B cell (primary cell): ENCODE data around the gene PNKD. TPM values are rescaled to one million over a fixed set of nuclear protein-coding genes. Genes with fewer than 3 reads are reported as not detected.
A peak's percentile ranks its signal among the peaks of the same experiment; 100 is the strongest.

Source experiments
- ATAC-seq: fragments of 200-7000 bp; cut with Tn5 transposase; one replicate; pipeline ENCODE4 v1.10.0; 2021; ENCODE audit warnings: low read depth, mild to moderate bottlenecking, moderate number of reproducible peaks, moderate library complexity
- CTCF ChIA-PET: fragments of 350-600 bp; sonication (Branson Sonifier 250); formaldehyde crosslinking; loops from one replicate; lab custom pipeline; 2021; ENCODE audit warnings: antibody characterized with exemption, inconsistent platforms; lab: Charles Lee
- POLR2A ChIA-PET: fragments of 350-600 bp; sonication (Branson Sonifier 250); formaldehyde crosslinking; loops from one replicate; lab custom pipeline; 2021; ENCODE audit warnings: antibody characterized with exemption; lab: Charles Lee
- DNase-seq: peaks from one replicate; pipeline ENCODE4 v3.0.0; 2013
- H2AFZ ChIP-seq: 2 replicates; pipeline ENCODE4 v1.6.1; 2012; ENCODE audit warnings: mild to moderate bottlenecking, low read depth, low read length; ENCODE audit not compliant: insufficient read depth, poor library complexity, severe bottlenecking
- H3K27ac ChIP-seq, 2 donors: 1 replicate in 1 of 2; 2 replicates in 1 of 2; pipeline ENCODE4 v1.5.1; 2012 to 2013; ENCODE audit warnings: low read length in 2 of 2, mild to moderate bottlenecking in 2 of 2, moderate library complexity in 1 of 2
- H3K27me3 ChIP-seq, 4 experiments: fragments of 200-600 bp in 1 of 4; sonication (generic) in 1 of 4; replicated peaks in 1 of 4; 1 replicate in 2 of 4; 2 replicates in 2 of 4; pipeline versions ENCODE4 v1.6.1 to v1.7.0; 2013 to 2016; ENCODE audit warnings: low read length in 3 of 4, mild to moderate bottlenecking in 2 of 4, mixed read lengths in 1 of 4, moderate library complexity in 1 of 4; ENCODE audit not compliant: insufficient read depth in 4 of 4, control insufficient read depth in 3 of 4; ENCODE audit errors: control extremely low read depth in 1 of 4
- H3K36me3 ChIP-seq, 2 experiments: replicated peaks in 1 of 2; 1 replicate in 1 of 2; 2 replicates in 1 of 2; pipeline versions ENCODE4 v1.6.1 to v1.7.1; 2013; ENCODE audit warnings: low read length in 1 of 2; ENCODE audit not compliant: insufficient read depth in 2 of 2, control insufficient read depth in 1 of 2; ENCODE audit errors: control extremely low read depth in 1 of 2, extremely low read depth in 1 of 2
- H3K4me1 ChIP-seq, 2 donors: fragments of 200-600 bp in 1 of 2; sonication (generic) in 1 of 2; 1 replicate in 1 of 2; 2 replicates in 1 of 2; pipeline versions ENCODE4 v1.5.1 to v1.6.1; 2013 to 2017; ENCODE audit warnings: low read length in 2 of 2; ENCODE audit not compliant: control insufficient read depth in 2 of 2, insufficient read depth in 2 of 2
- H3K4me2 ChIP-seq: replicated peaks from 2 replicates; pipeline ENCODE3; 2012; ENCODE audit warnings: mild to moderate bottlenecking, low read depth, low read length; ENCODE audit not compliant: poor library complexity, severe bottlenecking
- H3K4me3 ChIP-seq, 5 experiments: fragments of 200-600 bp in 1 of 5; sonication (generic) in 1 of 5; 1 replicate in 3 of 5; 2 replicates in 2 of 5; pipeline versions ENCODE4 v1.5.1 to v1.7.0; 2011 to 2016; ENCODE audit warnings: low read length in 4 of 5, mild to moderate bottlenecking in 4 of 5, low read depth in 2 of 5, control low read depth in 1 of 5, moderate library complexity in 1 of 5; ENCODE audit not compliant: insufficient read depth in 1 of 5; ENCODE audit errors: control extremely low read depth in 1 of 5, extremely low read depth in 1 of 5
- H3K79me2 ChIP-seq: fragments of 200-600 bp; sonication (generic); one replicate; pipeline ENCODE4 v1.6.0; 2016; ENCODE audit warnings: low read length; ENCODE audit not compliant: control insufficient read depth, insufficient read depth
- H3K9ac ChIP-seq: fragments of 200-600 bp; sonication (generic); 2 replicates; pipeline ENCODE4 v1.6.1; 2017; ENCODE audit warnings: mild to moderate bottlenecking, low read length, moderate library complexity
- H3K9me3 ChIP-seq, 3 donors: one replicate each; pipeline versions ENCODE4 v1.6.1 to v1.7.1; 2013; ENCODE audit warnings: low read length in 2 of 3; ENCODE audit not compliant: control insufficient read depth in 2 of 3, insufficient read depth in 1 of 3; ENCODE audit errors: control extremely low read depth in 1 of 3
- H4K20me1 ChIP-seq: 2 replicates; pipeline ENCODE4 v1.6.0; 2012; ENCODE audit warnings: mild to moderate bottlenecking, low read length; ENCODE audit not compliant: insufficient read depth, control insufficient read depth, poor library complexity, severe bottlenecking
- H3K27ac Mint-ChIP-seq: one replicate; pipeline ENCODE4 v1.8.0; 2021; ENCODE audit warnings: mixed read lengths
- H3K27me3 Mint-ChIP-seq: one replicate; pipeline ENCODE4 v1.8.0; 2021; ENCODE audit warnings: mixed read lengths
- H3K4me1 Mint-ChIP-seq: one replicate; pipeline ENCODE4 v1.8.0; 2021; ENCODE audit warnings: mixed read lengths
- H3K4me3 Mint-ChIP-seq: one replicate; pipeline ENCODE4 v1.8.0; 2021; ENCODE audit warnings: mixed read lengths
- H3K9me3 Mint-ChIP-seq: one replicate; pipeline ENCODE4 v1.8.0; 2022; ENCODE audit warnings: mixed read lengths; ENCODE audit not compliant: insufficient read depth
- CTCF ChIP-seq: fragments of 200-600 bp; IDR thresholded peaks from one replicate; pipeline ENCODE4 v1.8.0; 2022; ENCODE audit warnings: antibody characterized with exemption, mild to moderate bottlenecking
- EZH2 ChIP-seq: IDR thresholded peaks from 2 replicates; pipeline ENCODE4 v1.6.1; 2012; ENCODE audit warnings: borderline replicate concordance, low read depth, mild to moderate bottlenecking, moderate library complexity, low read length; ENCODE audit not compliant: insufficient read depth, poor library complexity, severe bottlenecking
- WGBS: methylation state at CpG from one replicate; pipeline ENCODE4 v1.1.5; 2013; ENCODE audit warnings: missing lambda C conversion rate; ENCODE audit not compliant: insufficient coverage; 5-methylcytosine and 5-hydroxymethylcytosine counted together
- intact Hi-C: fragments of 100-400 bp; cut with micrococcal nuclease; formaldehyde crosslinking; loops from one replicate; pipeline ENCODE4 v1.10.0; 2022
- polyA plus RNA-seq: library from polyadenylated mRNA; depleted of rRNA; stranded (reverse); fragments of >200 nt; gene quantifications from 2 replicates; pipeline ENCODE4 v1.2.3, GENCODE V29; 2012
- total RNA-seq, 2 donors: library from RNA; stranded (reverse); fragments of 120-200 nt in 1 of 2; gene quantifications; 1 replicate in 1 of 2; 2 replicates in 1 of 2; pipeline versions ENCODE4 v1.2.3 to v1.2.4, GENCODE V29; 2013 to 2022

PNKD gene
- total and polyA plus RNA-seq, 2 donors (not counting 1 experiment from before 2014, with no cell fraction given) = 29.7 to 55.8 TPM

GRCh38 chr2:218261423-218262236, 8.7 kb upstream of the PNKD start:
- Mint-ChIP-seq H3K9me3 (no peaks in the 10 kb centered on the region), H3K4me1 (peaks cover 66% of the 10 kb centered on the region), H3K27me3 (no peaks in the 10 kb centered on the region), H3K4me3 (peak overlapping the region; percentile 71), H3K27ac (peak overlapping the region; percentile 92)
- ChIA-PET POLR2A (no interaction called here), CTCF (interaction anchor here (2.2 kb wide), 1 partner anchor 11 kb away, joined by 8 read pairs; no protein-coding TSS in a partner anchor)
- H3K4me1 ChIP-seq = peaks cover 48 to 68% of the 10 kb centered on the region in 2 donors
- H3K4me2 ChIP-seq = peak overlapping the region; percentile 56
- TF ChIP-seq EZH2 (no peak), CTCF (no peak)
- no peak overlapping the region for H3K4me3 ChIP-seq
- no peaks in the 10 kb centered on the region for H3K9me3 ChIP-seq
- ATAC-seq = no peak
- no peaks in the 10 kb centered on the region for H3K27me3 ChIP-seq
- intact Hi-C loops = no loop called here
- H3K79me2 ChIP-seq = peaks cover 20% of the 10 kb centered on the region
- 67% methylated on average over 3 of the region's 8 CpGs for WGBS
- peak; percentile 59 for DNase-seq
- H3K27ac ChIP-seq = peak overlapping the region; percentile 8 to 25
- H3K36me3 ChIP-seq = peaks cover 0 to 43% of the 10 kb centered on the region in 2 experiments
- H3K9ac ChIP-seq = no peak overlapping the region
- no peak overlapping the region for H2AFZ ChIP-seq
- peaks cover 40% of the 10 kb centered on the region for H4K20me1 ChIP-seq

GRCh38 chr2:218262237-218262600, 8.1 kb upstream of the PNKD start:
- Mint-ChIP-seq H3K27ac (peak overlapping the region; percentile 67), H3K4me1 (peaks cover 62% of the 10 kb centered on the region), H3K4me3 (no peak overlapping the region), H3K9me3 (no peaks in the 10 kb centered on the region), H3K27me3 (no peaks in the 10 kb centered on the region)
- peaks cover 0 to 46% of the 10 kb centered on the region in 2 experiments for H3K36me3 ChIP-seq
- ChIA-PET CTCF (interaction anchor here (2.2 kb wide), 1 partner anchor 10 kb away, joined by 8 read pairs; no protein-coding TSS in a partner anchor), POLR2A (interaction anchor here (0.6 kb wide), 1 partner anchor 146 kb away, joined by 4 read pairs; no protein-coding TSS in a partner anchor)
- DNase-seq (no peak), ATAC-seq (no peak)
- peaks cover 24% of the 10 kb centered on the region for H3K79me2 ChIP-seq
- WGBS = 93% methylated on average over 3 of the region's 6 CpGs
- H3K27ac ChIP-seq = no peak overlapping the region
- peaks cover 45 to 63% of the 10 kb centered on the region in 2 donors for H3K4me1 ChIP-seq
- TF ChIP-seq EZH2 = no peak
- TF ChIP-seq CTCF = no peak
- no peaks in the 10 kb centered on the region for H3K9me3 ChIP-seq
- no peak overlapping the region for H3K9ac ChIP-seq
- no peak overlapping the region for H3K4me3 ChIP-seq
- no peak overlapping the region for H2AFZ ChIP-seq
- no peaks in the 10 kb centered on the region for H3K27me3 ChIP-seq
- intact Hi-C loops = no loop called here
- H3K4me2 ChIP-seq = peak overlapping the region; percentile 56
- H4K20me1 ChIP-seq = peaks cover 38% of the 10 kb centered on the region
